GM19351 (cell line): ENCODE data around the gene HMCN2.

ENCODE experiments used
- ATAC-seq: cut with Tn5 transposase; IDR thresholded peaks from one replicate; pipeline ENCODE4 v1.9.1; 2021; ENCODE audit warnings: mild to moderate bottlenecking, moderate library complexity; ENCODE audit not compliant: unreplicated experiment

The HMCN2 gene

GRCh38 chr9:130305381-130305780 is 39.8 kb downstream of the HMCN2 start:
- no peak for ATAC-seq

DNA sequence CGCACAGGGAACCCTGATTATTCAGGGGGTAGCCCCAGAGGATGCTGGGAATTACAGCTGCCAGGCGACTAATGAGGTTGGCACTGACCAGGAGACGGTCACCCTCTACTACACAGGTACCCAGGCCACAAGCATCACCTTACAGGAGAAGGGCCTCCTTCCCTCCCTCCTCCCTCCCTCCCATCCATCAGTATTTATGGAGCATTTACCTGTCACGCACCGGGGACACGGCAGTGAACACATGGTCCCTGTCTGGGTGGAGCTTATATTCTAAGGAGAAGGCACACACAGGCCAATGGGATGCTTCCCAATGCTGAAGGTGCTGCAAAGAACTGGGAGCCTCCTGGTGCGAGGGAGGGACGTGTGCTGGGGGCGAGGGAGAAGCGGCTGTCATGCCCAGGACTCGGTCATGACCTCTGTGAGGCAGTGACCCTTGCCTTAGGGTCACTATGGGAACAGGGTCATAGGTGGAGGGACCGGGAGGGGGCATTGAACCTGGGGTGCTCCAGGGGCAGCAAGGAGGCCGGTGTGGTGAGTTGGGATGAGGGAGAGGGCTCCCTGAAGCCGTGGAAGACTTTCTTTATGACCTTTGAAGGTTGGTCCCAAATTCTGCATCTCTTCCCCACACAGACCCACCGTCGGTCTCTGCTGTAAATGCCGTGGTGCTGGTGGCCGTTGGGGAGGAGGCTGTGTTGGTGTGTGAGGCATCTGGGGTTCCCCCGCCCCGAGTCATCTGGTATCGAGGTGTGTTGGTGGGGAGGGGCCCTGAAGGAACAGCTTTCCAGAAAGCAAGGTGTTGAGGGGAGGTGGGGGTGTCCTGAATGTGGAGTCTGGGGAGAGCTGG is 41.5 kb downstream of the HMCN2 start:
- ATAC-seq = no peak

DNA sequence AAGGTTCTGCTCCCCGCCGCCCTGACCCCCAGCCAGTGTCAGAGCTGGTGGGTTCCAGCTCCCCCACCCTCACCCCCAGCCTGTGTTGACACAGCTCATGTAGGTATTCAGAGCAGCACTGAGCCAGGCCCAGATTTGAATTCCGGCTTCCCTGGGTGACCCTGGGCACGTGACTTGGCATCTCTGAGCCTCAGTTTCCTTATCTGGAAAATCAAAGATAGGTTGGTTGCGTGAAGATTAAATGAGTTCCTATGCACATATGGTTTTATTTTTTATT is 42.0 kb downstream of the HMCN2 start:
- ATAC-seq = no peak

GRCh38 chr9:130308081-130308571 is 42.6 kb downstream of the HMCN2 start:
- ATAC-seq = no peak

DNA sequence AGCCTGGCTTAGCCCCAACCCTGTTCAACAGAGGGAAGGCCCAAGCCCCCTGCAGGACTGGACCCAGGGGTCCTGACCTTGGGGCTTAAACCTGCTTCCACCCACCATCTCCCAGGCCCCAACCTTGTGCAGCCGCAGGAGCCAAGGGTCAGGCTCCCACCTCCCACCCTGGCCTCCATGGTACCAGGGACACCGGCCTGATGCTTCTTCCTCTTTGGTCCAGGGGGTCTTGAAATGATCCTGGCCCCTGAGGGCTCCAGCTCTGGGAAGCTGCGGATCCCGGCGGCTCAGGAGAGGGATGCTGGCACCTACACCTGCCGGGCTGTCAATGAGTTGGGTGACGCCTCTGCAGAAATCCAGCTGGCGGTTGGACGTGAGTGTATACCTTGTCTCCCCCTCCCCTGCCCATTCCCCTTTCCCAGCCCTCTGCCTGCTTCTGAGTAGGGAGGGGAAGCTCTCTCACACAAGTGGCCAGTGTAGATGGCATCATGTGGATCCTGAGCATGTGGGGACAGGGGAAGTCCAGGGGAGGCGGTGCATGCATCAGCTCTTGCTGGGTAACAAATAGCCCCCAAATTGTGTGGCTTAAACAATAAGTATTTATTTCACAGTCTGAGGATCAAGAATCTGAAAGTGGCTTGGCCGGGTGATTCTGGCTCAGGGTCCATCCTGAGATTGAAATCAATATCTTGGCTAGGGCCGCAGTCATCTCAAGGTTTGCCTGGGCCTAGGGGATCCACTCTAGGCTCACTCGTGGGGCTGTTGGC is 44.3 kb downstream of the HMCN2 start:
- ATAC-seq = no peak

DNA sequence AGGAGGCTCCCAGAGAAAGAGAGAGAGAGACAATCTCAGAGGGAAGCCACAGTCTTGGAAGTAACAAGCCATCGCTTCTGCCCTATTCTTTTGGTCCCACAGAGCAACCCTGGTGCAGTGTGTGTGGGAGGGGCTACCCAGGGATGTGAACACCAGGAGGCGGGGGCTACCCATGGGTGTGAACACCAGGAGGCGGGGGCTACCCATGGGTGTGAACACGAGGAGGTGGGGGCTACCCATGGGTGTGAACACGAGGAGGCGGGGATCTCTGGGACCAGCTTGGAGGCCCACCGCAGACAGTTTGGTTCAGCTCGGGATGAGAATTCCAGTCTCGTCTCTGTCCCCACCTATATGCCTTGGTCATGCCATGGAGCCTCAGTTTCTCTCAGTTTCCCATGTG is 44.9 kb downstream of the HMCN2 start:
- no peak for ATAC-seq

DNA sequence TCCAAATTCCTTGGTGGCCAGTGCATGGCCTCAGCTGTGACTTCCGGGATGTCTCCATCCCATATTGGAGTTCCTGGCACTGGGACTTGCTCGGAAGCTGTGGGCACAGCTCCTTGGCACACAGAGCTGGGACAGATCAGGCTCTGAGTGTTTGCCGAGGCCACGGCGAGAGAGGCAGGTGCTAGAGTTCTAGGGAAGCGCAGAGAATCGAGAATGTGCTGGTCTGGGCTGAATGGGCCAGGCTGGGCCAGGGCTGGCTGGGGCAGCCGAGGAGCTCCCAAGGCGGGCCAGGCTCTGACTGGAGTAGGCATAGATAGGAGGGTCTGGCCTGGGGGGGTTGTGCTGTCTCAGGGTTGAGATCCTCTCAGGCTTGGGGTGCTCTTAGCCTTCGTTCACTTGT is 45.4 kb downstream of the HMCN2 start:
- ATAC-seq = no peak

GRCh38 chr9:130311408-130312140 is 46.0 kb downstream of the HMCN2 start:
- ATAC-seq = no peak

DNA sequence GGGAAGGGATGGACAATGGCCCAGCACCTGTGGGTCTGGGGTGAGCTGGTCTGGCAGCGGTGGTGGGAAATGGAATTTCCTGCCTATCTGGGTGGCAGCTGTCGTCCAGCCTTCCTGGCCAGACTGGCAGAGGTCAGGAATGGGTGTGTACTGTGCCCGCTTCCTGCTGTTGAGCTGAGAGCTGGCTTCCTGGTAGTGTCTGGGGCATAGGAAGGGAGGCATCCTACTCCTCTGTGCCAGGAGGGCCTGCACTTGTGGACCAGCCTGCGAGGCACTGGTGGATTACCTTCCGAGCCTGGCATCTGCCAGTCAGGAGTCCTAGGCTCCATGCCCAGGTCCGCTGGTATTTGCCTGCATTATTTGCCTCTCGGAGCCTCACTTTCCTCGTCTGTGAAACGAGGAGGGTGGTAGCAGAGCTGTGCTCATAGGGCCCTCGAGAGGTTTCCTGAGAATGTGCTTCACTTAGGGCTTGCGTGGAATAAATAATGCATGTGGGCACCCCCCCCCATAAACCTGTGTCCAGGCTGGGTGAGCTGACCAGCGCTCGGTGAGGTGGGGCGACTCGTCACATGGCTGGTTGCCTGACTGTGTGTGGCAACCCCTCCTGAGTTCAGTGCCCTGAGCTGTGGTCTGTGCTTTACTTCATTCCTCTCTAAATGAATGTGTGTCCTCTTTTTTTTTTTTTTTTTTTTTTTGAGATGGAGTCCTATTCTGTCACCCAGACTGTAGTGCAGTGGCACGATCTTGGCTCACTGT is 47.7 kb downstream of the HMCN2 start:
- no peak for ATAC-seq

DNA sequence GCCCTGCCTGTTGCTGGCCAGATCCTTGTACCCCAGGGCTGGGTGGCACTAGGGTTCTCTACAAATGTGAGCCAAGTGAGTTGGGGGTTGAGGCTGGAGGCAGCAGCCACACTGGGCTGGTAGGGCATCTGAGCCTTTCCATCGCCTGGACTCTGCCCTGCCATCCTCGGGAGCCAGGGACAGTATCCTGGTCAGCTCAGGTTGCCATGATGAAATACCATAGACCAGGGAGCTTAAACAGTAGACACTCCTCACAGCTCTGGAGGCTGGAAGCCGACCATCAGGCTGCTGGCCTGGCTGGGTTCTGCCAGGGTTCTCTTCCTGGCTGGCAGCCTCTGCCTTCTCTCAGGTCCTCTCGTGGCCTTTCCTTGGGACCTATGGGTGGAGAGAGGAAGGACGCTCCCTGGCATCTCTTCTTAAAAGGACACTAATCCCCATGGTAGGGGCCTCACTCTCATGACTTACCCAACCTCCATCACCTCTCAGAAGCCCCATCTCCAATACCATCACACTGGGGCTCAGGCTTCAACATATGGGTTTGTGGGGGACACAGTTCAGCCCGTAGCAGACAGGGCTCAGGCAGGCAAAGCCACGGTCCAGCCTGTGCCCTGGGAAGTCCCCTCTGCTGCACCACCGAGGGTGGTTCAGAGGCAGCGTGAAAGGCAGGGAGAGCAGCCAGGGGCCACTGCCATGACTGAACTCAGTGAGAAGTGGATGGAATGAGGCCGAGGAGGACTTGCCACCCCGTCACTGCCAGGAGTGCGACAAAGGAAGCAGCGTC is 50.1 kb downstream of the HMCN2 start:
- no peak for ATAC-seq

DNA sequence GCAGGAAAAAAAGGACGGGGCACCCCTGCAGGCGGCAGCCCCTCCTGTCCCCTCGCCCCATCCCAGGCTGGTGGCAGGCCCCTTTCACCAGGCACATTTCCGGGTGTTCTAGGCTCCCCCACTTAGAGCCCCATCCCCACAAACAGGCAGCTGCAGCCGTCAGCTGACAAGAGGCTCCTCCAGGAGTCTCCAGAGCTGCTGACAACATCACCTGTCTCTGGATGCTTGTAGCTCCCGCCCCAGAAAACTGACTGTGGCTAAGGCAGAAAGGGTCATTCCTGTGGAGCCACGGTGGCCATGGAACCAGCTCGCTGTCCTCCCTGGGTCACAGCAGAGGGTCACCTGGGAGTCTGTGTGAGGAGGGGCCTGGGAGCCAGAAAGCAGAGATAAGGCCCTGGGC is 50.9 kb downstream of the HMCN2 start:
- no peak for ATAC-seq

GRCh38 chr9:130319300-130319699 is 53.7 kb downstream of the HMCN2 start:
- no peak for ATAC-seq

- no peak for ATAC-seq
Observed at GRCh38 chr9:130319944-130320712, 54.6 kb downstream of the HMCN2 start.

DNA sequence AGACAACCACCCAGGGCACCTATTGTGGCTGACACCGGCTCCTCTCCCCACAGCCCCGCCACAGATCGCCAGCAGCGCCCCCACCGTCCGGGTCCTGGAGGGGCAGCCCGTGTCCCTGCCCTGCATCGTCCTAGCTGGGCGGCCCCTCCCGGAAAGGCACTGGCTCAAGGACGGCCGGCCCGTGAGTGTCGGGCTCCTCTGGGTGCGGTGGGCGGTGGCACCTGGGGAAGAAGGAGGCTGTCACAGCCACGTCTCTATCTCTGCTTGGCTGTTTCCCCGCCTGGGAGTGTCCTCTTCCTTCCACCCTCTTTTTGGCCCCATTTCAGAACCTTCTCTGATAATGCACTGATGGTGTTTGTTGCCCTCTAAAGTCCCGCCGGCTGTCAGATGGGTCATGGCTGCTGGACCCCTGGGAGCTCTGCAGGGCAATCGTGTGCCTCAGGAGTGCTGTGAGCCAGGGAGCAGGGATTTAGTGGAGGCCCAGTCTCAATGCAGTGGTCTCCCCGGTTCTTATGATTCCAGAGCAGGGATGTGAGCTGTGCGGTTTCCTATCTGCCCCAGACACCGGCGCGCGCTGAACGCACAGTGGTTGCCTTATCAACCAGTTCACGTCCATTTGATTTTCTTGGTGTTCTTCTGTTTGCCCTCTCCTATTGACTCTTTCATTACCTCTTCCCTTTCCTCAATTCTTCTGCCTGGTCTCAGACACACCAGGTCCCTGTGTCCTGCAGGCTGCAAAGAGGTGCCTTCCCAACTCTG is 55.3 kb downstream of the HMCN2 start:
- no peak for ATAC-seq

- no peak for ATAC-seq
Observed at GRCh38 chr9:130321539-130321938, 56.0 kb downstream of the HMCN2 start.

- ATAC-seq = no peak
Observed at GRCh38 chr9:130323051-130323745, 57.6 kb downstream of the HMCN2 start.

GRCh38 chr9:130325921-130326320 is 60.4 kb downstream of the HMCN2 start:
- ATAC-seq = no peak
